Right hindlimb (tissue), 1 donor: ENCODE results near the gene ACTRT2.

ENCODE experiments used
- DNase-seq: peaks from one replicate; pipeline ENCODE4 v3.0.0-alpha.2; 2018

The ACTRT2 gene

GRCh38 chr1:3021233-3021671 lies at the start of gene ACTRT2:
ACTRT2 (plus strand) TSS chr1:3021467; CDS start chr1:3021687, 220 bp downstream.
- DNase-seq: no peak

- DNase-seq: no peak
These were observed 49.7 kb upstream of the ACTRT2 start for GRCh38 chr1:2971609-2972008.

GRCh38 chr1:2972011-2972878 lies 49.0 kb upstream of the ACTRT2 start:
- DNase-seq: no peak

- no peak for DNase-seq
These were observed 48.2 kb upstream of the ACTRT2 start for GRCh38 chr1:2972879-2973575.

GRCh38 chr1:2973601-2974593 lies 47.4 kb upstream of the ACTRT2 start:
- no peak for DNase-seq

- no peak for DNase-seq
These were observed 46.5 kb upstream of the ACTRT2 start for GRCh38 chr1:2974701-2975301.

- no peak for DNase-seq
These were observed 45.6 kb upstream of the ACTRT2 start for GRCh38 chr1:2975466-2976179.

GRCh38 chr1:2976180-2976562 lies 45.1 kb upstream of the ACTRT2 start:
- DNase-seq: no peak

GRCh38 chr1:2977886-2978611 lies 43.2 kb upstream of the ACTRT2 start:
- DNase-seq: no peak

GRCh38 chr1:2978691-2979190 lies 42.5 kb upstream of the ACTRT2 start:
- no peak for DNase-seq

- DNase-seq: no peak
These were observed 41.8 kb upstream of the ACTRT2 start for GRCh38 chr1:2979191-2980072.

GRCh38 chr1:2980073-2980791 lies 41.0 kb upstream of the ACTRT2 start:
- DNase-seq: no peak

- no peak for DNase-seq
These were observed 40.4 kb upstream of the ACTRT2 start for GRCh38 chr1:2980849-2981248.

GRCh38 chr1:2981388-2981787 lies 39.9 kb upstream of the ACTRT2 start:
- no peak for DNase-seq

- no peak for DNase-seq
These were observed 39.2 kb upstream of the ACTRT2 start for GRCh38 chr1:2981981-2982614.

GRCh38 chr1:2982615-2983318 lies 38.5 kb upstream of the ACTRT2 start:
- no peak for DNase-seq

- no peak for DNase-seq
These were observed 38.0 kb upstream of the ACTRT2 start for GRCh38 chr1:2983319-2983705.
